BLaER1 treated with 17β-estradiol and CSF1 and Interleukin-3, amounts not matched to agents 10 nM and 100 nM (cell line): ENCODE measurements around the gene BCL2L12.

Experiments
- H3K27ac ChIP-seq, 11 experiments: shearing (Covaris generic); formaldehyde crosslinking; 2 replicates each; pipeline ENCODE4 v1.8.1; 2022
- H3K27me3 ChIP-seq, 11 experiments: shearing (Covaris generic); formaldehyde crosslinking; 2 replicates each; pipeline ENCODE4 v1.8.1; 2022
- H3K36me3 ChIP-seq, 11 experiments: shearing (Covaris generic); formaldehyde crosslinking; 2 replicates each; pipeline ENCODE4 v1.8.1; 2022
- H3K4me1 ChIP-seq, 10 experiments: shearing (Covaris generic); formaldehyde crosslinking; 2 replicates each; pipeline ENCODE4 v1.8.1; 2022
- H3K4me2 ChIP-seq, 11 experiments: shearing (Covaris generic); formaldehyde crosslinking; 2 replicates each; pipeline ENCODE4 v1.8.1; 2022
- H3K4me3 ChIP-seq, 10 experiments: shearing (Covaris generic); formaldehyde crosslinking; 2 replicates each; pipeline ENCODE4 v1.8.1; 2022
- H3K9ac ChIP-seq, 11 experiments: shearing (Covaris generic); formaldehyde crosslinking; 2 replicates each; pipeline ENCODE4 v1.8.1; 2022
- H3K9me3 ChIP-seq, 11 experiments: shearing (Covaris generic); formaldehyde crosslinking; replicated peaks in 1 of 11; 2 replicates each; pipeline ENCODE4 v1.8.1; 2022
- H4K20me1 ChIP-seq, 11 experiments: shearing (Covaris generic); formaldehyde crosslinking; 2 replicates each; pipeline ENCODE4 v1.8.1; 2022
- Cebpa-rat ChIP-seq, 11 experiments: shearing (Covaris generic); IDR thresholded peaks; 2 replicates each; pipeline ENCODE4 v1.8.1; 2022

Gene BCL2L12

GRCh38 chr19:49640113-49640898, 25.4 kb upstream of the BCL2L12 start, which contains the start of gene RRAS:
Gene RRAS (minus strand): TSS chr19:49640143. CDS start chr19:49640098, 45 bp downstream.
- TF ChIP-seq Cebpa-rat (IDR thresholded peaks at IDR 0.05): no peak

GRCh38 chr19:49641688-49642491, 23.8 kb upstream of the BCL2L12 start, which contains the start of gene SCAF1:
Gene SCAF1 (plus strand): TSS chr19:49642209. CDS start chr19:49645027, 2,818 bp downstream.
- Histone ChIP-seq H3K4me2 (peak within 1 kb of the TSS; percentile 97 to 99 (median 99)), H3K36me3 (peaks cover 23 to 29% (median 28%) of the 10 kb centered on the region in 11 experiments), H3K4me1 (peaks cover 44 to 67% (median 64%) of the 10 kb centered on the region in 10 experiments), H3K4me3 (peak within 1 kb of the TSS; percentile 89 to 100 (median 98)), H3K9me3 (no peaks in the 10 kb centered on the region), H3K27me3 (no peaks in the 10 kb centered on the region), H3K9ac (peak within 1 kb of the TSS; percentile 97 to 100 (median 99)), H4K20me1 (peaks cover 12 to 35% (median 26%) of the 10 kb centered on the region in 11 experiments; a peak in 19 of 22 replicates), H3K27ac (peak within 1 kb of the TSS; percentile 94 to 99 (median 97))
- TF ChIP-seq Cebpa-rat (IDR thresholded peaks at IDR 0.05): no peak

More at GRCh38 chr19:49640113-49640898, 25.4 kb upstream of the BCL2L12 start, which contains the start of gene RRAS:
- Histone ChIP-seq H3K9me3 (no peaks in the 10 kb centered on the region), H3K4me2 (peak within 1 kb of the TSS; percentile 97 to 100 (median 99)), H3K36me3 (peaks cover 8 to 25% (median 13%) of the 10 kb centered on the region in 11 experiments), H3K27me3 (no peaks in the 10 kb centered on the region), H3K4me1 (peaks cover 55 to 80% (median 79%) of the 10 kb centered on the region in 10 experiments), H3K4me3 (peak within 1 kb of the TSS; percentile 67 to 99 (median 90)), H3K9ac (peak within 1 kb of the TSS; percentile 92 to 100 (median 99)), H3K27ac (peak within 1 kb of the TSS; percentile 92 to 99 (median 97)), H4K20me1 (peaks cover 6 to 20% (median 11%) of the 10 kb centered on the region in 11 experiments; a peak in 18 of 22 replicates)

GRCh38 chr19:49642492-49643035, 23.2 kb upstream of the BCL2L12 start:
- Histone ChIP-seq H3K27ac (peak overlapping the region; percentile 93 to 99 (median 97)), H3K9ac (peak overlapping the region; percentile 97 to 100 (median 99)), H3K4me1 (peaks cover 40 to 60% (median 58%) of the 10 kb centered on the region in 10 experiments), H3K4me3 (peak overlapping the region; percentile 89 to 100 (median 98)), H3K9me3 (no peaks in the 10 kb centered on the region), H3K36me3 (peaks cover 30 to 36% (median 34%) of the 10 kb centered on the region in 11 experiments), H3K4me2 (peak overlapping the region; percentile 83 to 99 (median 99)), H3K27me3 (no peaks in the 10 kb centered on the region), H4K20me1 (peaks cover 12 to 42% (median 33%) of the 10 kb centered on the region in 11 experiments; a peak in 19 of 22 replicates)
- TF ChIP-seq Cebpa-rat (IDR thresholded peaks at IDR 0.05): no peak

- H3K9ac ChIP-seq: peak overlapping the region; percentile 97 to 100 (median 99); a peak in 21 of 22 replicates
- no peaks in the 10 kb centered on the region for H3K27me3 ChIP-seq
- peak overlapping the region in 3 of 11 experiments; percentile 97 to 99 (median 99); a peak in 3 of 22 replicates for H3K27ac ChIP-seq
- H4K20me1 ChIP-seq: peaks cover 12 to 51% (median 42%) of the 10 kb centered on the region in 11 experiments; a peak in 19 of 22 replicates
- no peak for TF ChIP-seq Cebpa-rat (IDR thresholded peaks at IDR 0.05)
- peaks cover 39 to 45% (median 43%) of the 10 kb centered on the region in 11 experiments for H3K36me3 ChIP-seq
- H3K4me3 ChIP-seq: peak overlapping the region; percentile 89 to 100 (median 98); a peak in 12 of 20 replicates
- peaks cover 34 to 51% (median 49%) of the 10 kb centered on the region in 10 experiments for H3K4me1 ChIP-seq
- H3K4me2 ChIP-seq: peak overlapping the region; percentile 83 to 99 (median 99)
- no peaks in the 10 kb centered on the region for H3K9me3 ChIP-seq
These were observed 22.3 kb upstream of the BCL2L12 start for GRCh38 chr19:49643466-49643865.

GRCh38 chr19:49645592-49645991, 20.1 kb upstream of the BCL2L12 start:
- Histone ChIP-seq H3K36me3 (peaks cover 58 to 66% (median 64%) of the 10 kb centered on the region in 11 experiments), H4K20me1 (peaks cover 22 to 72% (median 63%) of the 10 kb centered on the region in 11 experiments; a peak in 20 of 22 replicates)

GRCh38 chr19:49645995-49646394, 19.7 kb upstream of the BCL2L12 start:
- Histone ChIP-seq H3K4me2 (no peak overlapping the region), H4K20me1 (peaks cover 22 to 73% (median 64%) of the 10 kb centered on the region in 11 experiments; a peak in 20 of 22 replicates), H3K4me1 (peaks cover 25 to 34% (median 32%) of the 10 kb centered on the region in 10 experiments), H3K27me3 (no peaks in the 10 kb centered on the region), H3K9ac (peak overlapping the region in 9 of 11 experiments; percentile 19 to 100 (median 29); a peak in 8 of 22 replicates), H3K4me3 (no peak overlapping the region), H3K9me3 (no peaks in the 10 kb centered on the region), H3K27ac (no peak overlapping the region), H3K36me3 (peaks cover 58 to 69% (median 66%) of the 10 kb centered on the region in 11 experiments)
- no peak for TF ChIP-seq Cebpa-rat (IDR thresholded peaks at IDR 0.05)

More at GRCh38 chr19:49645592-49645991, 20.1 kb upstream of the BCL2L12 start:
- no peaks in the 10 kb centered on the region for H3K9me3 ChIP-seq
- no peak for TF ChIP-seq Cebpa-rat (IDR thresholded peaks at IDR 0.05)
- peak overlapping the region in 7 of 11 experiments; percentile 23 to 100 (median 41); a peak in 9 of 22 replicates for H3K9ac ChIP-seq
- no peak overlapping the region for H3K4me2 ChIP-seq
- peak overlapping the region in 2 of 11 experiments; percentile 38 to 45; a peak in 1 of 22 replicates for H3K27ac ChIP-seq
- H3K4me3 ChIP-seq: no peak overlapping the region
- no peaks in the 10 kb centered on the region for H3K27me3 ChIP-seq
- H3K4me1 ChIP-seq: peaks cover 25 to 38% (median 35%) of the 10 kb centered on the region in 10 experiments

GRCh38 chr19:49646586-49646985, 19.1 kb upstream of the BCL2L12 start:
- no peak for TF ChIP-seq Cebpa-rat (IDR thresholded peaks at IDR 0.05)
- no peak overlapping the region for H3K4me2 ChIP-seq
- H3K36me3 ChIP-seq: peaks cover 64 to 74% (median 72%) of the 10 kb centered on the region in 11 experiments
- H3K4me1 ChIP-seq: peaks cover 25 to 28% (median 26%) of the 10 kb centered on the region in 10 experiments
- no peak overlapping the region for H3K4me3 ChIP-seq
- H3K27me3 ChIP-seq: no peaks in the 10 kb centered on the region
- no peak overlapping the region for H3K27ac ChIP-seq
- H3K9me3 ChIP-seq: no peaks in the 10 kb centered on the region
- peaks cover 22 to 78% (median 65%) of the 10 kb centered on the region in 11 experiments; a peak in 20 of 22 replicates for H4K20me1 ChIP-seq
- peak overlapping the region in 6 of 11 experiments; percentile 19 to 100 (median 25); a peak in 4 of 22 replicates for H3K9ac ChIP-seq
